Coronary artery (tissue), 2 donors: ENCODE data around the gene RBM47.

Experiments
- DNase-seq: peaks from one replicate; pipeline ENCODE4 v3.0.0-alpha.2; 2017; ENCODE audit warnings: low spot score
- H3K27ac ChIP-seq, 2 donors: fragments of 200-600 bp; sonication (generic); one replicate each; pipeline ENCODE4 v1.5.1; 2016 to 2019
- H3K4me3 ChIP-seq: fragments of 200-600 bp; sonication (generic); 2 replicates; pipeline ENCODE4 v1.5.1; 2016; ENCODE audit warnings: mild to moderate bottlenecking, moderate library complexity
- CTCF ChIP-seq: fragments of 200-600 bp; sonication (generic); IDR thresholded peaks from one replicate; pipeline ENCODE4 v1.5.1; 2019; ENCODE audit warnings: antibody characterized with exemption

Gene RBM47

DNA sequence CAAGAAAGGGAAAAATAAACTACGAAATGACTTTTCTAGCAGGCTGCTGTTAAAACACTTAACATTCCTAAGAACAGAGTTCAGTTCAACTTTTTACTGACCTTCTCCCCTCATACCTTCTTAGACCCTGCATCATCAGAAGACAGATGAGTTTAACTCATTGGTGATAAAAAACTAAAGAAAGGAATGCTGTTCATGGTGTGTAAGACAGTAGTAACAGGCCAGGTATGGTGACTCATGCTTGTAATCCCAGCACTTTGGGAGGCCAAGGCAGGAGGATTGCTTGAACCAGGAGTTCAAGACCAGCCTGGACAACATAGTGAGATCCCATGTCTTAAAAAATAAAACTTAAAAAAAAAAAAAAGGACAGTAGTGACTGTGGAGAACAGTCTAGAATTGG, 16.2 kb downstream of the RBM47 start:
- Histone ChIP-seq H3K4me3 (no peak overlapping the region), H3K27ac (no peak overlapping the region)
- no peak for DNase-seq
- TF ChIP-seq CTCF = no peak

GRCh38 chr4:40612831-40613230, 16.8 kb downstream of the RBM47 start:
- DNase-seq = no peak
- no peak overlapping the region for H3K27ac ChIP-seq
- no peak for TF ChIP-seq CTCF

GRCh38 chr4:40612283-40612682, 17.4 kb downstream of the RBM47 start:
- TF ChIP-seq CTCF = no peak
- DNase-seq = no peak
- H3K27ac ChIP-seq = no peak overlapping the region

More at GRCh38 chr4:40612831-40613230, 16.8 kb downstream of the RBM47 start:
- H3K4me3 ChIP-seq = no peak overlapping the region

GRCh38 chr4:40608628-40609027, 21.0 kb downstream of the RBM47 start:
- Histone ChIP-seq H3K27ac (no peak overlapping the region), H3K4me3 (no peak overlapping the region)
- no peak for DNase-seq
- TF ChIP-seq CTCF = no peak

More at GRCh38 chr4:40612283-40612682, 17.4 kb downstream of the RBM47 start:
- no peak overlapping the region for H3K4me3 ChIP-seq

GRCh38 chr4:40607221-40607620, 22.4 kb downstream of the RBM47 start:
- Histone ChIP-seq H3K4me3 (no peak overlapping the region), H3K27ac (no peak overlapping the region)
- no peak for DNase-seq
- TF ChIP-seq CTCF = no peak

DNA sequence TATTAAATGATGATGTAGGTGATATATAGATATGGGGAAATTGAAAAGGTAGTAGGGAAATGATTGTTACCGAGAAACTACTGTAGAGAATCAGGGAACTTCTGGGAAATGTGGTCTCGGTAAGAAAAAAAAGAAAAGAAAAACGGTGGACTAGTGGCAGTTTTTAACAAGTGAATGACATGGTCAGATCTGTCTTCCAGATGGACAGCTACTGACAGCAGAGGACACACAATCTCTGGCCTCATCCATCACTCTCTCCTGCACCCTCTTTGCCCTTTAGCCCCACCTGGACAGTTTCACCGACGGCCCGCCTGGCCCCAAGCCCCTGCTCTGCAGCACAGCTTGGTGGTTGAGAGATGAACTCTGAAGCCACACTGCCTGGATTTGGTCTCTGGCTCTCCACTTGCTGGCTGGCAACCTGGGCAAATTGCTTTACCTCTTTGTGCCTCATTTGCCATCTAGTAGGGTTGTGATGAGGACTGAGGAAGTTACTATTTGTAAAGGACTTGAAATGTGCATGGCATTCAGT, 23.4 kb downstream of the RBM47 start:
- H3K27ac ChIP-seq = no peak overlapping the region
- H3K4me3 ChIP-seq = no peak overlapping the region
- DNase-seq = no peak
- no peak for TF ChIP-seq CTCF

DNA sequence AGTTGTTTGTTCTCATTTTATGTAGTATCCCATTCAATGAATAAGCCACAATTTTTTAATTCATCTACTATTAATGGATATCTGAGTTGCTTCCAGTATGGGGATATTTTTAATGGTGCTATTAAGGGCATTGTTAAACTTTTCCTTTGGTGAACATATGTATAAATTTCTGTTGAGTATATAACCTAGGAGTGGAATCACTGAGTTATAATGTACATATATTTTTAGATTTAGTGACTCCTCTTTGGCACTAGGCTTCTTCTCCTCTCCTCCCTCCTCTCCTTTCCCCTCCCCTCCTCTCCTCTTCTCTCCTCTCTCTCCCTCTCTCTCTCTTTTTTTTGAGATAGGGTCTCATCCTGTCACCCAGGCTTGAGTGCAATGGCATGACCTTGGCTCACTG, 26.4 kb downstream of the RBM47 start:
- Histone ChIP-seq H3K4me3 (no peak overlapping the region), H3K27ac (no peak overlapping the region)
- DNase-seq = no peak
- TF ChIP-seq CTCF = no peak
